ENCODE results near the gene ZNF530. TPM values are rescaled to one million over a fixed set of nuclear protein-coding genes. Genes with fewer than 3 reads are reported as not detected.

The ZNF530 gene
- total RNA-seq, 1 experiment from 2014 or later, result 8.2 TPM

DNA sequence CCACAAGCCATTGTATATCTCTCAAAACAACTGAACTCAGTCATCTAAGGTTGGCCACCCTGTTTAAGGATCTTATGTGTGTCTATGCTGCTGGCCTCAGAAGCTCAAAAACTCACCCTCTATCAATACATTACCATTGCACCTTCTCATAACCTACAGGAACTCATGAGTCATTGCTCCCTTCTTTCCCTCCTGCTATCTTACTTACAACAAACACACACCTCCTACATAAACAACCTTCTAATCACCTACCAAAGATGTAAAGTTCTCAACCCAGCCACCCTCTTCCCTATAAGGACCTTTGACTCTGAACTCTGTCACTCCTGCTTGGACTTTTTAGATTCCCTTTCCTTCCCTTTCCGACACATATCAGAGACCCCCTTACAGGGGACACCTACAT is 55.8 kb downstream of the ZNF530 start:
- BruUV-seq (replicated peaks), result no TSS peak
- Mint-ChIP-seq H3K9me3 (ENCODE audit: low read depth, unreplicated experiment) (peaks cover 35% of the 10 kb centered on the region), H3K27me3 (ENCODE audit: unreplicated experiment) (peaks cover 14% of the 10 kb centered on the region), H3K4me1 (ENCODE audit: low read depth, unreplicated experiment) (peaks cover 8% of the 10 kb centered on the region), H3K4me3 (ENCODE audit: low read depth, unreplicated experiment) (no peak overlapping the region), H3K36me3 (ENCODE audit: insufficient read depth, unreplicated experiment) (no peaks in the 10 kb centered on the region), H3K27ac (ENCODE audit: unreplicated experiment) (no peak overlapping the region)
- intact Hi-C loops (cut with micrococcal nuclease; ENCODE audit: unreplicated experiment), result no loop called here
- TF ChIP-seq, protein P1, sequence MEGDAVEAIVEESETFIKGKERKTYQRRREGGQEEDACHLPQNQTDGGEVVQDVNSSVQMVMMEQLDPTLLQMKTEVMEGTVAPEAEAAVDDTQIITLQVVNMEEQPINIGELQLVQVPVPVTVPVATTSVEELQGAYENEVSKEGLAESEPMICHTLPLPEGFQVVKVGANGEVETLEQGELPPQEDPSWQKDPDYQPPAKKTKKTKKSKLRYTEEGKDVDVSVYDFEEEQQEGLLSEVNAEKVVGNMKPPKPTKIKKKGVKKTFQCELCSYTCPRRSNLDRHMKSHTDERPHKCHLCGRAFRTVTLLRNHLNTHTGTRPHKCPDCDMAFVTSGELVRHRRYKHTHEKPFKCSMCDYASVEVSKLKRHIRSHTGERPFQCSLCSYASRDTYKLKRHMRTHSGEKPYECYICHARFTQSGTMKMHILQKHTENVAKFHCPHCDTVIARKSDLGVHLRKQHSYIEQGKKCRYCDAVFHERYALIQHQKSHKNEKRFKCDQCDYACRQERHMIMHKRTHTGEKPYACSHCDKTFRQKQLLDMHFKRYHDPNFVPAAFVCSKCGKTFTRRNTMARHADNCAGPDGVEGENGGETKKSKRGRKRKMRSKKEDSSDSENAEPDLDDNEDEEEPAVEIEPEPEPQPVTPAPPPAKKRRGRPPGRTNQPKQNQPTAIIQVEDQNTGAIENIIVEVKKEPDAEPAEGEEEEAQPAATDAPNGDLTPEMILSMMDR (IDR thresholded peaks at IDR 0.05; ENCODE audit: unreplicated experiment), result no peak
- DNase-seq, result no peak
- CTCF ChIA-PET, result no interaction called here

DNA sequence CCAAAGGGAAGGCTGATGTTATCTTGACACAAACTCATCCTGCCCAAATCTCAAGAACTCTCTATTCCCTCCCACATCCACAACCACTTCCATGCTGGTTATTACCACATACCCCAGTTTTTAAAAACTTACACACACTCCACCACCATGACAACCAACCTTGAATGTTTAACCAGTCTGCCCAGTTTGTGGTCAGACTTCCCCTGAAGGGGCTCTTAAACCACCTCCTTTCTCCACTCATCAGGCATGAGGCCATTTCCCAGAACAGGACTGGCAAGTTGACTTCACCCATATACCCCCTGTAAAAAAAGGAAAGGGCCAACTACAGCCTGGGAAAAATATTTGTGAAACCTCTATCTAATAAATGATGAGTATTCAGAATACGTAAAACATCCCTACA is 56.7 kb downstream of the ZNF530 start:
- BruUV-seq (replicated peaks), result no TSS peak
- DNase-seq, result no peak
- Mint-ChIP-seq H3K4me1 (ENCODE audit: low read depth, unreplicated experiment) (peaks cover 6% of the 10 kb centered on the region), H3K4me3 (ENCODE audit: low read depth, unreplicated experiment) (no peak overlapping the region), H3K36me3 (ENCODE audit: insufficient read depth, unreplicated experiment) (no peaks in the 10 kb centered on the region), H3K9me3 (ENCODE audit: low read depth, unreplicated experiment) (peaks cover 35% of the 10 kb centered on the region), H3K27ac (ENCODE audit: unreplicated experiment) (no peak overlapping the region), H3K27me3 (ENCODE audit: unreplicated experiment) (peaks cover 23% of the 10 kb centered on the region)
- intact Hi-C loops (cut with micrococcal nuclease; ENCODE audit: unreplicated experiment), result no loop called here
- TF ChIP-seq, protein P1 (IDR thresholded peaks at IDR 0.05; ENCODE audit: unreplicated experiment), result no peak
- CTCF ChIA-PET, result no interaction called here

Other genes with a start within 250 kb of the ZNF530 start
- gene ZNF304, start 248.6 kb upstream of the ZNF530 start, total RNA-seq (2022), result 6.2 and 6.5 TPM in 2 replicates
- gene TRAPPC2B, start 236.3 kb upstream of the ZNF530 start, total RNA-seq (2022), result 11.7 and 16.3 TPM in 2 replicates
- gene ZNF547, start 236.3 kb upstream of the ZNF530 start, total RNA-seq (2022), result 7.2 and 7.7 TPM in 2 replicates
- 20.3 and 23.0 TPM in 2 replicates for gene ZNF548, start 210.0 kb upstream of the ZNF530 start, total RNA-seq (2022)
- 14.7 and 15.8 TPM in 2 replicates for gene ZNF17, start 188.7 kb upstream of the ZNF530 start, total RNA-seq (2022)
- 20.4 and 20.8 TPM in 2 replicates for gene ZNF749, start 164.6 kb upstream of the ZNF530 start, total RNA-seq (2022)
- 1.0 and 2.0 TPM in 2 replicates for gene VN1R1, start 142.7 kb upstream of the ZNF530 start, total RNA-seq (2022)
- 11.4 and 15.6 TPM in 2 replicates for gene ZNF772, start 122.3 kb upstream of the ZNF530 start, total RNA-seq (2022)
- gene ZNF419, start 112.1 kb upstream of the ZNF530 start, total RNA-seq (2022), result 17.9 and 19.6 TPM in 2 replicates
- 13.4 and 17.2 TPM in 2 replicates for gene ZNF773, start 99.9 kb upstream of the ZNF530 start, total RNA-seq (2022)
- 6.4 and 7.1 TPM in 2 replicates for gene ZNF549, start 72.5 kb upstream of the ZNF530 start, total RNA-seq (2022)
- 18.6 and 22.4 TPM in 2 replicates for gene ZNF550, start 40.0 kb upstream of the ZNF530 start, total RNA-seq (2022)
- 6.1 and 6.6 TPM in 2 replicates for gene ZNF416, start 21.0 kb upstream of the ZNF530 start, total RNA-seq (2022)
- gene ZIK1, start 15.7 kb upstream of the ZNF530 start, total RNA-seq (2022), result not detected in 2 replicates
- gene ZNF134, start 14.4 kb downstream of the ZNF530 start, total RNA-seq (2022), result 11.4 and 13.2 TPM in 2 replicates
- gene ZNF211, start 33.3 kb downstream of the ZNF530 start, total RNA-seq (2022), result 10.2 and 11.0 TPM in 2 replicates
- gene ZSCAN4, start 69.0 kb downstream of the ZNF530 start, total RNA-seq (2022), result not detected in 2 replicates
- gene ZNF551, start 82.1 kb downstream of the ZNF530 start, total RNA-seq (2022), result 14.7 and 17.0 TPM in 2 replicates
- gene ZNF154, start 109.3 kb downstream of the ZNF530 start, total RNA-seq (2022), result not detected in 2 replicates
- gene ZNF671, start 127.7 kb downstream of the ZNF530 start, total RNA-seq (2022), result 1.8 and 2.1 TPM in 2 replicates
- gene ZNF776, start 146.9 kb downstream of the ZNF530 start, total RNA-seq (2022), result 19.7 and 21.6 TPM in 2 replicates
- gene ZNF586, start 169.8 kb downstream of the ZNF530 start, total RNA-seq (2022), result 18.9 and 22.9 TPM in 2 replicates
- 24.0 and 24.8 TPM in 2 replicates for gene ZNF552, start 215.0 kb downstream of the ZNF530 start, total RNA-seq (2022)
- 31.1 and 31.6 TPM in 2 replicates for gene ZNF587B, start 230.4 kb downstream of the ZNF530 start, total RNA-seq (2022)
- 111 and 113 TPM in 2 replicates for gene ZNF587, start 250.0 kb downstream of the ZNF530 start, total RNA-seq (2022)